Glomerular visceral epithelial cell (primary cell): ENCODE data around the gene BTRC.
"Not testable (repeated sequence)": the region's sequence is repeated elsewhere in the genome, so short reads cannot be mapped to it uniquely, and the experiment has no call there.

Experiments used
- DNase-seq: peaks from one replicate; pipeline ENCODE4 v3.0.0-alpha.2; 2016; ENCODE audit errors: extremely low spot score

BTRC gene

GRCh38 chr10:101346177-101346576, 7.8 kb upstream of the BTRC start:
- DNase-seq, result no peak

GRCh38 chr10:101351017-101351416, 2.9 kb upstream of the BTRC start:
- DNase-seq, result no peak

- no peak for DNase-seq
Observed at GRCh38 chr10:101351477-101351876, 2.5 kb upstream of the BTRC start.

- not testable (repeated sequence) for DNase-seq
Observed at GRCh38 chr10:101352857-101353256, 1.1 kb upstream of the BTRC start.

GRCh38 chr10:101354328-101355071, 535 bp downstream of the BTRC start:
- peak; percentile 41 for DNase-seq

- DNase-seq, result no peak
Observed at GRCh38 chr10:101355072-101355706, 1.2 kb downstream of the BTRC start.

- DNase-seq, result no peak
Observed at GRCh38 chr10:101356132-101356531, 2.2 kb downstream of the BTRC start.

- DNase-seq, result no peak
Observed at GRCh38 chr10:101357958-101358357, 4.0 kb downstream of the BTRC start.

- DNase-seq, result peak; percentile 19
Observed at GRCh38 chr10:101358706-101359300, 4.8 kb downstream of the BTRC start.

- DNase-seq, result not testable (repeated sequence)
Observed at GRCh38 chr10:101360090-101360489, 6.1 kb downstream of the BTRC start.

- DNase-seq, result not testable (repeated sequence)
Observed at GRCh38 chr10:101360841-101361240, 6.9 kb downstream of the BTRC start.

- DNase-seq, result no peak
Observed at GRCh38 chr10:101363850-101364400, 10.0 kb downstream of the BTRC start.

GRCh38 chr10:101364721-101365120, 10.8 kb downstream of the BTRC start:
- DNase-seq, result no peak

GRCh38 chr10:101367569-101368453, 13.8 kb downstream of the BTRC start:
- peak; percentile 52 for DNase-seq

- DNase-seq, result no peak
Observed at GRCh38 chr10:101373063-101373462, 19.1 kb downstream of the BTRC start.

- DNase-seq, result not testable (repeated sequence)
Observed at GRCh38 chr10:101373993-101374392, 20.0 kb downstream of the BTRC start.

- no peak for DNase-seq
Observed at GRCh38 chr10:101375076-101375475, 21.1 kb downstream of the BTRC start.

GRCh38 chr10:101379663-101380352, 25.8 kb downstream of the BTRC start:
- DNase-seq, result no peak

GRCh38 chr10:101380353-101381017, 26.5 kb downstream of the BTRC start:
- DNase-seq, result no peak

- no peak for DNase-seq
Observed at GRCh38 chr10:101385866-101386658, 32.1 kb downstream of the BTRC start.
